Pancreas (tissue), 10 donors: Measurements from ENCODE around the gene SPX. TPM values are rescaled to one million over a fixed set of nuclear protein-coding genes. Genes with fewer than 3 reads are reported as not detected.

ENCODE experiments used
- ATAC-seq, 4 donors: fragments of 200-7000 bp; cut with Tn5 transposase; one replicate each; pipeline versions ENCODE4 v1.8.0 to v1.9.1; 2020; ENCODE audit warnings: mild to moderate bottlenecking in 4 of 4, moderate library complexity in 4 of 4
- DNase-seq, 6 donors: peaks; one replicate each; pipeline ENCODE4 v3.0.0-alpha.2; 2020
- FAIRE-seq: peaks from 2 replicates; lab custom pipeline; 2012; peaks lifted over from hg19 to GRCh38; lab: Jason Lieb, UNC
- H3K27ac ChIP-seq, 4 donors: fragments of 200-600 bp; sonication (generic); 1 replicate in 3 of 4; 2 replicates in 1 of 4; pipeline versions ENCODE4 v1.5.0 to v1.8.0; 2020
- H3K27me3 ChIP-seq, 4 donors: fragments of 200-600 bp; one replicate each; pipeline ENCODE4 v1.8.0; 2021
- H3K36me3 ChIP-seq, 3 donors: fragments of 200-600 bp; sonication (generic) in 1 of 3; one replicate each; pipeline versions ENCODE4 v1.5.0 to v1.8.0; 2020 to 2021
- H3K4me1 ChIP-seq, 3 donors: fragments of 200-600 bp; one replicate each; pipeline ENCODE4 v1.8.0; 2021
- H3K4me3 ChIP-seq, 4 donors: fragments of 200-600 bp; sonication (generic) in 2 of 4; one replicate each; pipeline versions ENCODE4 v1.5.0 to v1.8.0; 2020 to 2021
- H3K9me3 ChIP-seq, 4 donors: fragments of 200-600 bp; one replicate each; pipeline ENCODE4 v1.8.0; 2021
- WGBS, 2 donors: extraction: QIAGEN DNeasy Blood & Tissue Kit; methylation state at CpG; one replicate each; pipeline ENCODE4 v1.1.7; 2013; 5-methylcytosine and 5-hydroxymethylcytosine counted together
- intact Hi-C, 3 donors: fragments of 100-400 bp; cut with DNase I; formaldehyde crosslinking; loops; one replicate each; pipeline versions ENCODE4 v1.11.1 to v1.14.2; 2022
- polyA plus RNA-seq, 2 donors: library from polyadenylated mRNA; stranded (reverse); fragments of 200-250 nt; gene quantifications; one replicate each; pipeline ENCODE4 v1.2.3, GENCODE V29; 2013
- total RNA-seq, 6 donors: library from RNA; stranded (reverse); fragmentation: NEBNext Ultra II Directional in 4 of 6; extraction: Animal tissue kit (Norgen Biotek cat#: 25700) in 4 of 6; gene quantifications; one replicate each; pipeline versions ENCODE4 v1.2.1 to v1.2.4, GENCODE V29; 2021 to 2023
- TF ChIP-seq, protein P1 (sequence below), 4 donors: fragments of 200-600 bp; sonication (generic) in 3 of 4; IDR thresholded peaks; one replicate each; pipeline versions ENCODE4 v1.5.0 to v1.8.0; 2021; ENCODE audit warnings: antibody characterized with exemption in 4 of 4
- donor health status: healthy with polysubstance abuse.
- donor health status: DM: no; HTN: no; CAD: no; lungs with moderate emphysema.
- donor health status: DM: no; HTN: no; CAD: no.
- donor health status: control.
- donor health status: control.
- donor health status: Bipolar disorder and iron deficiency.
- donor health status: DM: yes; HTN: yes; CAD: no.
- donor health status: DM: no; HTN: no; CAD: no.
- donor health status: DM: no; HTN: no; CAD: no.
- donor health status: DM: yes; HTN: yes; CAD: no.

The SPX gene
- total and polyA plus RNA-seq, 8 donors: 11.7 to 31.0 (median 20.3) TPM

DNA sequence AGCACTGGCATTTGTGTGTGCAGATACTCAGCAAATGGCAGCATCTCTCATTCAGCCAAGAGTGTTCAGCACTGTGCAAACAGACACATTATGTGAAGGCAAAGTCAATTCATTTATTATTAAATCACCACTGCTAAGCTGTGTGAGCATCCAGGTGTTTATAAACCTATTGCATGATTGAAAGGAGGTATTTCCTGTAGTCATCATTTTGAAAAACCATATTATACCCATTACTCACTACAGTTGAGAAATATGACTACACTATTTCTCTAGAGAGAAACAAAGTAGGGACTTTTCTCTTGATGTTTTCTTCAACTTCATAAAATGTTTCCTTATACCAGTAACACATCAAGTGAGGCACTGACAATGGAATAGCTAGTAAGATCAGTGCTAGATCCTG lies 13.7 kb downstream of the SPX start:
- Histone ChIP-seq H3K9me3 (no peaks in the 10 kb centered on the region), H3K4me1 (peaks cover 0 to 4% (median 0%) of the 10 kb centered on the region in 3 donors), H3K36me3 (no peaks in the 10 kb centered on the region), H3K27ac (no peak overlapping the region), H3K4me3 (no peak overlapping the region), H3K27me3 (no peaks in the 10 kb centered on the region)
- FAIRE-seq (no peak), DNase-seq (no peak), ATAC-seq (peak in 2 of 4 donors; percentile 18 to 24)
- intact Hi-C loops: no loop called here
- TF ChIP-seq, protein P1, sequence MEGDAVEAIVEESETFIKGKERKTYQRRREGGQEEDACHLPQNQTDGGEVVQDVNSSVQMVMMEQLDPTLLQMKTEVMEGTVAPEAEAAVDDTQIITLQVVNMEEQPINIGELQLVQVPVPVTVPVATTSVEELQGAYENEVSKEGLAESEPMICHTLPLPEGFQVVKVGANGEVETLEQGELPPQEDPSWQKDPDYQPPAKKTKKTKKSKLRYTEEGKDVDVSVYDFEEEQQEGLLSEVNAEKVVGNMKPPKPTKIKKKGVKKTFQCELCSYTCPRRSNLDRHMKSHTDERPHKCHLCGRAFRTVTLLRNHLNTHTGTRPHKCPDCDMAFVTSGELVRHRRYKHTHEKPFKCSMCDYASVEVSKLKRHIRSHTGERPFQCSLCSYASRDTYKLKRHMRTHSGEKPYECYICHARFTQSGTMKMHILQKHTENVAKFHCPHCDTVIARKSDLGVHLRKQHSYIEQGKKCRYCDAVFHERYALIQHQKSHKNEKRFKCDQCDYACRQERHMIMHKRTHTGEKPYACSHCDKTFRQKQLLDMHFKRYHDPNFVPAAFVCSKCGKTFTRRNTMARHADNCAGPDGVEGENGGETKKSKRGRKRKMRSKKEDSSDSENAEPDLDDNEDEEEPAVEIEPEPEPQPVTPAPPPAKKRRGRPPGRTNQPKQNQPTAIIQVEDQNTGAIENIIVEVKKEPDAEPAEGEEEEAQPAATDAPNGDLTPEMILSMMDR (IDR thresholded peaks at IDR 0.05): no peak

DNA sequence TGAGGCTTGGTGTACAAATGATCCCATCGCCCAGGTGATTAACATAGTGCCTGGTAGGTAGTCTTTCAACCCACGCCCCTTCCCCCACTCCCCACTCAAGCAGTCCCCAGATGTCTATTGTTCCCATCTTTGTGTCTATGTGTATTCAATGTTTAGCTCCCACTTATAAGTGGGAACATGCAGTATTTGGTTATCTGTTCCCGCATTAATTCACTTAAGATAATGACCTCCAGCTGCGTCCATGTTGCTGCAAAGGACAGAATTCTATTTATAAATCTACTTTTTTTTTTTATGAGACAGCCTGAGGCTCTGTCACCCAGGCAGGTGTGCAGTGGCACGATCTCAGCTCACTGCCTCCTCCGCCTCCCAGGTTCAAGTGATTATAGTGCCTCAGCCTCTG lies 15.7 kb downstream of the SPX start:
- Histone ChIP-seq H3K36me3 (no peaks in the 10 kb centered on the region), H3K4me3 (no peak overlapping the region), H3K27me3 (peaks cover 0 to 3% (median 0%) of the 10 kb centered on the region in 4 donors), H3K9me3 (peaks cover 0 to 4% (median 0%) of the 10 kb centered on the region in 4 donors), H3K27ac (no peak overlapping the region), H3K4me1 (peaks cover 0 to 12% (median 0%) of the 10 kb centered on the region in 3 donors)
- no peak for ATAC-seq
- TF ChIP-seq, protein P1 (IDR thresholded peaks at IDR 0.05): no peak
- 76 to 81% methylated on average over 6 of the region's 6 CpGs for WGBS, 2 donors
- intact Hi-C loops: no loop called here
- FAIRE-seq: no peak
- DNase-seq: no peak

DNA sequence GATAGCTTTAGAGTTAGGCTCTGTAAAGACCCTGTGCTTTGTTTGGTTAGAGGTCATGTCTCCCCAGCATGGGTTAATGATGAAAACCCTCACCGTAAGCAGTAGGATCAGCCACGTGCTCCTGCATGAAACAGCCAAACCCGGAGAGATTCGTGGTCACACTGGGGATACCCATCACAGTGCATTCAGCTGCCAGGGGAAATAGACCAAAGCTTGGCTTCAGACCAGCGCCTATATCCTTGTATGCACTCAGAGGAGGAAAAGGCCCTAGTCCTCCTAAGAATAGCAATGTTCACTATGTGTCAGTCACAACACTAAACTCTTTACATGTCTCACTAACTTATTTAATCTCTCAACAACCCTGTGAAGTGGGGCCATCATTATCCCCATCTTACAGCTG lies 16.3 kb downstream of the SPX start:
- intact Hi-C loops: no loop called here
- Histone ChIP-seq H3K9me3 (peaks cover 0 to 4% (median 0%) of the 10 kb centered on the region in 4 donors), H3K27me3 (peaks cover 0 to 3% (median 0%) of the 10 kb centered on the region in 4 donors), H3K27ac (no peak overlapping the region), H3K4me3 (no peak overlapping the region), H3K36me3 (no peaks in the 10 kb centered on the region), H3K4me1 (peaks cover 0 to 12% (median 0%) of the 10 kb centered on the region in 3 donors)
- no peak for ATAC-seq
- 68 to 75% methylated on average over 5 of the region's 5 CpGs for WGBS, 2 donors
- no peak for FAIRE-seq
- TF ChIP-seq, protein P1 (IDR thresholded peaks at IDR 0.05): no peak
- DNase-seq: no peak

DNA sequence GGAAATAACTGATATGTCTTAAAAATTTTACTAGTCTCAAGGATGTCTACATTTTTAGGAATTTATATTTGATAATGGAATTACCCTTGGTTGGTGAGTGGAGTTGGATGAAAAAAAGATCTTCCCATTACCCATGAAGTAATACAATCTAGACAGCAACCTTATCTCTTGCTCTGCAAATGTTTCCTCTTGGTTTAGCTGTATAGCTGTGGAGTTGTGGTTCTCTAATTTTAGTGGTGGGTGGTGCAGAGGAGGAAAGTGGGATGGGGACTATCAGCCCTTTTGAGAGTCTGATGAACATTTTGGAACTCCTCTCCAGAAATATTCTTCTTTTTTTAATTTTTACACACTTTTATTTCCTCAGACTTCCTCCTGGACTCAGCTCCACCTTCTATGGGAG lies 17.1 kb downstream of the SPX start:
- TF ChIP-seq, protein P1 (IDR thresholded peaks at IDR 0.05): no peak
- Histone ChIP-seq H3K27me3 (peaks cover 0 to 3% (median 0%) of the 10 kb centered on the region in 4 donors), H3K4me3 (no peak overlapping the region), H3K36me3 (no peaks in the 10 kb centered on the region), H3K27ac (no peak overlapping the region), H3K9me3 (peaks cover 0 to 4% (median 0%) of the 10 kb centered on the region in 4 donors), H3K4me1 (peaks cover 0 to 12% (median 0%) of the 10 kb centered on the region in 3 donors)
- intact Hi-C loops: no loop called here
- DNase-seq (no peak), ATAC-seq (no peak), FAIRE-seq (no peak)

DNA sequence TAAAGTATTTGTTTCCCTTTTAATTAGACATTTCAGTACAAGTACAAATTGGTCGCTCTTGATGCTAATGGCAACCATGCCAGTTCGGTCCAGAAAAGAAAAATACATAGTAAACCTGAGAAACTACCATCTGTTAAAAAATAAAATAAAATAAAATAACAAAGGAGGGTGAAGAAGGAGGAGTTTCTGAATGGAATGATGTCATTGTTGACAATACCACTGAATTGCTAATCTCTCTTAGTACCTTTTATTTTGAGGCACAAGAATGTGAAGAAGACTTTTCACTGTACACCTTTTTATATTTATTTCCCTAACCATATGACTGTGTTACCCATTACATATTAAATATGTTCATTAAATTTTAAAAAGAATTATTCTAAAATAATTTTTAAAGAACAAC lies 19.5 kb downstream of the SPX start:
- peaks cover 0 to 4% (median 0%) of the 10 kb centered on the region in 4 donors for H3K9me3 ChIP-seq
- no peaks in the 10 kb centered on the region for H3K36me3 ChIP-seq
- WGBS, 2 donors: 59 to 71% methylated on average over 2 of the region's 2 CpGs
- TF ChIP-seq, protein P1 (IDR thresholded peaks at IDR 0.05): no peak
- no peak for DNase-seq
- ATAC-seq: peak in 3 of 4 donors; percentile 35 to 53 (median 35)
- no peak overlapping the region for H3K27ac ChIP-seq
- no peak for FAIRE-seq
- peaks cover 0 to 8% (median 0%) of the 10 kb centered on the region in 3 donors for H3K4me1 ChIP-seq
- H3K27me3 ChIP-seq: peaks cover 0 to 3% (median 0%) of the 10 kb centered on the region in 4 donors
- intact Hi-C loops: no loop called here
- no peak overlapping the region for H3K4me3 ChIP-seq
